HG03280 (cell line): ENCODE measurements around the gene FAM114A2.

ENCODE experiments used
- ATAC-seq: cut with Tn5 transposase; IDR thresholded peaks from one replicate; pipeline ENCODE4 v1.9.1; 2021; ENCODE audit warnings: mild to moderate bottlenecking, moderate library complexity; ENCODE audit not compliant: unreplicated experiment

FAM114A2 gene

DNA sequence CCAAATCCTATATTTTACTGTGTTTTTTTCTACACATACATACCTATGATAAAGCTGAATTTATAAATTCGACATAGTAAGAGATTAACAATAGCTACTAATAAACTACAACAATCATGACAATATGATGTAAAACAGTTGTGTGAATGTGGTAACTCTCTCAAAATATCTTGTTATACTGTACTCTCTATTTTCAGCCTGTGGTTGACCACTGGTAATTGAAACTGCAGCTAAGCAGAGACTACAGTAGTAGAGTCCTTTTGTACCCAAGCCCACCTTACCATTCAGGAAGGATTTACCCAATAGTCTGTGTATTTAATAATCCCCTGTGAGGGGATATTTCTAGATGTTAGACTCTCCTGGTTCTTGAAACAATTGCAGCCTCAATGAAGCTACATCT, 86.7 kb downstream of the FAM114A2 start:
- no peak for ATAC-seq

DNA sequence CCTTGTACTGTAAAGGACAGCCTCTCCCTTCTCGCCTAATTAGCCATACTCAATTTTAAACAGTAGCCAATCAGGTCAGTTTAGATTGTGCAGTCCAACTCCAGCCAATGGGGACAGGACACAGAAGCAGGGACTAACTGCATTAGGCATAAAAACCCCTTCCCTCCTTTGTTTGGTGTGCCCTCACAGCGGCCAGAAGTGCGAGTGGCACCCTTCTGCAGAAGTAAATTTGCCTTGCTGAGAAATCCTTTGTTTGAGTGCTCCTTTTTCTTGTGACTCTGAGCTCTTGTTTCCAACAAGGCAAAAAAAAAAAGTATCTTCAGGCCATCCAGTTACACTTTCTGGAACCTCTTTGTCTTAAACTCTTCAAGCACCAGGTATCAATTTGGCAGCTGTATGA, 97.4 kb downstream of the FAM114A2 start:
- ATAC-seq: no peak
